GM19193 (cell line): ENCODE measurements around the gene PDCD5.

Source experiments
- POLR2A ChIP-seq: IDR thresholded peaks from 4 replicates; pipeline ENCODE4 v1.6.1; 2011; ENCODE audit not compliant: insufficient read depth, insufficient read length; ENCODE audit errors: extremely low read depth

The PDCD5 gene

DNA sequence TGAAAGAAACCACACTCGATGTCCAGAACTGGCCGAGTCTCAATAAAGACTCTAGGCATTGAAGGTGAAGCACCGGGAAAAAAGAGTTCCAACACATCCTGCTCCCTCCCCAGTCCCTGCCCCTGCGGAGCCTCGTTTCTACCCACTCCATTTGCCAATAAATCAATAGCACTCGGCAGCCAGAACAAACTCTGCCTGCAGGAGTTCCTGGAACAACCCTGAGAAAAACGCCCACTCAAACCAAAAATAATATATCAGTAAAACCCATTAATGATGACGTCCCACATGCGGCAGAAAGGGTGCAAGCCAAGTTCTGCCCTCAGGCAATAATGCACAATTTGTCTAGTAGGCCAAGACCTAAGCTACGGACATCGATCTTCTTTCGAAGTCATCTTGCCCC is 41.0 kb downstream of the PDCD5 start:
- no peak for TF ChIP-seq POLR2A

DNA sequence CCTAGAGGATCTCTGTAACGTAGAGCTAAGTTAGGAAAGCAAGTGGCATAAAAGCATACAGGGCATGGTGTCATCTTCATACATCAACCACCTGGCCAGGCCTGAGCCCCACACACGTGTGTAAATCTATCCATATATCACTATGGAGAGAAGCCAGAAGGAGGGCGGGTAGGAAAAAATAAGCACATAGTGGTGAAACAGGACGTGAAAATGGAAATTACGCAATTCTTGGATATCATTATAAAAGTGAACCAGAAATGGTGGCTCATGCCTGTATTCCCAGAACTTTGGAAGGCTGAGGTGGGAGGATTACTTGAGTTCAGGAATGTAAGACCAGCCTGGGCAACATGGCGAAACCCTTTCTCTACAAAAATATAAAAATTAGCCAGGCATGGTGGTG is 43.4 kb downstream of the PDCD5 start:
- TF ChIP-seq POLR2A, result no peak

DNA sequence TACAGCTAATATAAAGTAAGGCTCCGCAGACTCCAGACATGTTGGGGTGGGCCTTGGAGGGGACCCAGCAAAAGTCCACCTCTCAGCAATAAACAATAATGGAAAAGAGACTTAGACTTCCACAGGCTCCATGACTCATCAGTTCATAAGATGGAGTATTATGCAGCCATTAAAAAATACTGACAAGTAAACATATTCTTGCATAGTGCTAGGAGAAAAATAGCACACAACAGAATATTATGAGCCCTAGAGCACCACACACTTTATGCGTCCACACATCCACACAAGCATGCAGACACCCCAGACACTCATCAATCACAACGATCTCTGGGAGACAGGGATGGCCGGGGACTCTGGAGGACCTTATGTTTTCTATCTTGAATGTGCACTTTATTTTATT is 46.0 kb downstream of the PDCD5 start:
- TF ChIP-seq POLR2A, result no peak

DNA sequence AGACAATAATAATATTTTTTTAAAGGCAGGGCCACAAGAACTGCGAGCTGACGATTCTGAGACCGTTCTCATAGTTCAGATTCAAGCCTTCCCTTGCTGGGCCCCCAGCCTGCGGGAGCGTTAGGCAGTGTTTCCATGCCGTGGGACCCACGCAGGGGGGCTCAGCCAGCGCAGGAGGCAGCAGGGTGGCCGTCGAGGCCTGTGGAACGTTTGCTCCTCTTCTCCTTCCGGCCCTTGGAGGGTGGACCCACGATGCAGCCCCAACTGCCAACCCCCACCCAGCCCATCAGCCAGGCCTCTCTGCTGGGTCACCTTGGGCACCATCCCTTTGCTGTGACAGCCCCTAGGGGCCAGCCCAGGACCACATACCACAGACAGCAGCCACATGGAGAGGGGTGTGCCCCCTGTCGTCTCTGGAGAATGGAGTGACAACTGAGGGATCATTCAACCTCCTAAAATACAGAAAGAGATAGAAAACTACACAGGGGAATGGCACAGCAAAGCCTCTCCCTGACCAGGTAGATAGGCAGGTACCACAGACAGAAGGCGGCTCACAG is 46.8 kb downstream of the PDCD5 start:
- no peak for TF ChIP-seq POLR2A

DNA sequence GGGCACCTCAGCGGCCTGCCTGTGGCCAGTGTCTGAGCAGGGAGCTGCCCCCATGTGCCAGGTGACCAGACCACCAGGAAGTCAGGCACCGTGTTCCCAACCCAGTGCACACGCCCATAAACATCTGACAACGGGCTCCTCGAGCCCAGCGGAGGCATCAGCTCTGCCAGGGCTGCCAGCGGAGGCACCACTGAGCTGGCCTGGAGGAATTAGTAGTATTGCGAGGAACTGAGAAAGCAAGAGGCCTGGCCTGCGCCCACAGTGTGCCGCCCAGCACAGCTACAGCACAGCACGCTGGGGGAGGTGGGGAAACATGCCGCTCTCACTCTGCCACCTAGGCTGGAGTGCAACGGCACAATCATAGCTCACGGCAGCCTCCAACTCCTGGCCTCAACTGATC is 49.3 kb downstream of the PDCD5 start:
- TF ChIP-seq POLR2A, result no peak

DNA sequence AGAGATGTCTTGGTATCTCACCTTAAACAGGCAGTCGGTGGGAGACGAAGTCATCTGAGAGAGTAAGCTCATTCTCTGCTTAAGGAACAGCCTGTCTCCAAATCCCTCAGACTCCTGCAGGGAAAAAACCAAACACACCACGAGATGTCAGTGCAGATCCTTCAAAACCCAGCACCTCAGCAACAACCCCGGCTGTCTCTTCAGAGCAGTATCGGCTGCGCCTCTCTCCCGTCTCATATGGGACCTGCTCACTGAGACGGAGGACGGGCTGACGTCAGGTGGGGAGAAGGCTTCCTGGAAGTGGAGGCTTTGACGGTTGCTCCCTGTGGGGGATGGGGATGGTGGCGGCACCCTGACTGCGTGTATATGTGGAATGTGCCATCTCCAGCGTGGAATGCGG is 50.4 kb downstream of the PDCD5 start:
- TF ChIP-seq POLR2A, result no peak
